GM23338 (cell line): Measurements from ENCODE around the gene TPGS2. TPM values are rescaled to one million over a fixed set of nuclear protein-coding genes. Genes with fewer than 3 reads are reported as not detected.

ENCODE experiments used
- ATAC-seq: fragments of 200-7000 bp; cut with Tn5 transposase; 3 replicates; pipeline ENCODE4 v1.9.1; 2020
- DNase-seq: peaks from one replicate; pipeline ENCODE4 v3.0.0-alpha.2; 2015; ENCODE audit warnings: low spot score
- H2AFZ ChIP-seq: fragments of 200-600 bp; sonication (generic); 2 replicates; pipeline ENCODE4 v1.8.0; 2016; ENCODE audit warnings: antibody characterized with exemption, mild to moderate bottlenecking, moderate library complexity
- H3F3A ChIP-seq: fragments of 200-600 bp; sonication (generic); replicated peaks from 2 replicates; pipeline ENCODE4 v1.8.0; 2017; ENCODE audit warnings: antibody characterized with exemption, mixed run types, low read depth
- H3K27ac ChIP-seq: fragments of 200-600 bp; sonication (generic); 2 replicates; pipeline ENCODE4 v1.6.1; 2016; ENCODE audit warnings: low read depth
- H3K27me3 ChIP-seq: fragments of 200-600 bp; sonication (generic); 2 replicates; pipeline ENCODE4 v1.8.0; 2016; ENCODE audit warnings: mild to moderate bottlenecking, mixed run types, moderate library complexity; ENCODE audit not compliant: insufficient read depth
- H3K36me3 ChIP-seq: fragments of 200-600 bp; sonication (generic); 2 replicates; pipeline ENCODE4 v1.8.0; 2016; ENCODE audit warnings: mild to moderate bottlenecking; ENCODE audit not compliant: insufficient read depth
- H3K4me1 ChIP-seq: fragments of 200-600 bp; sonication (generic); 2 replicates; pipeline ENCODE4 v1.8.0; 2016; ENCODE audit warnings: mild to moderate bottlenecking, moderate library complexity; ENCODE audit not compliant: insufficient read depth
- H3K4me2 ChIP-seq: fragments of 200-600 bp; sonication (generic); 2 replicates; pipeline ENCODE4 v1.7.1; 2017; ENCODE audit warnings: mixed run types
- H3K4me3 ChIP-seq: fragments of 200-600 bp; sonication (generic); 2 replicates; pipeline ENCODE4 v1.6.1; 2016; ENCODE audit warnings: mixed run types
- H3K79me2 ChIP-seq: fragments of 200-600 bp; sonication (generic); replicated peaks from 2 replicates; pipeline ENCODE4 v1.8.0; 2017; ENCODE audit warnings: mild to moderate bottlenecking; ENCODE audit not compliant: insufficient read depth
- H3K9me2 ChIP-seq: fragments of 200-600 bp; sonication (generic); 2 replicates; pipeline ENCODE4 v1.8.0; 2017; ENCODE audit not compliant: insufficient read depth
- H4K20me1 ChIP-seq: fragments of 200-600 bp; sonication (generic); replicated peaks from 2 replicates; pipeline ENCODE4 v1.8.0; 2017; ENCODE audit warnings: mild to moderate bottlenecking; ENCODE audit not compliant: insufficient read depth
- H3K27ac Mint-ChIP-seq: 2 replicates; pipeline ENCODE4 v1.8.0; 2020; ENCODE audit warnings: inconsistent platforms, mild to moderate bottlenecking, moderate library complexity, mixed read lengths
- H3K27me3 Mint-ChIP-seq: 3 replicates; pipeline ENCODE4 v1.8.0; 2022; ENCODE audit warnings: low read depth, mild to moderate bottlenecking, moderate library complexity, mixed read lengths, inconsistent platforms; ENCODE audit not compliant: insufficient read depth, poor library complexity
- H3K36me3 Mint-ChIP-seq: 3 replicates; pipeline ENCODE4 v1.8.0; 2021; ENCODE audit warnings: low read depth, mild to moderate bottlenecking, inconsistent platforms, moderate library complexity, mixed read lengths
- H3K4me1 Mint-ChIP-seq: 3 replicates; pipeline ENCODE4 v1.8.0; 2020; ENCODE audit warnings: mild to moderate bottlenecking, inconsistent platforms, mixed read lengths
- H3K4me3 Mint-ChIP-seq: 3 replicates; pipeline ENCODE4 v1.8.0; 2021; ENCODE audit warnings: moderate library complexity, mild to moderate bottlenecking, inconsistent platforms, mixed read lengths
- H3K9me3 Mint-ChIP-seq: 3 replicates; pipeline ENCODE4 v1.8.0; 2020; ENCODE audit warnings: moderate library complexity, mild to moderate bottlenecking, inconsistent platforms, mixed read lengths
- CREB1 ChIP-seq: fragments of 250-450 bp; sonication (Bioruptor Pico); IDR thresholded peaks from 2 replicates; pipeline ENCODE4 v1.5.0; 2020; ENCODE audit warnings: low read depth, mild to moderate bottlenecking, moderate library complexity
- CTCF ChIP-seq, 2 experiments: fragments of 200-600 bp in 1 of 2; sonication (generic) in 1 of 2; conservative IDR thresholded peaks; 2 replicates each; pipeline versions ENCODE4 v1.5.1 to v1.6.1; 2016 to 2017; ENCODE audit warnings: antibody characterized with exemption in 2 of 2, low read depth in 2 of 2, mild to moderate bottlenecking in 2 of 2, moderate library complexity in 1 of 2
- EZH2 ChIP-seq: fragments of 200-600 bp; sonication (generic); IDR thresholded peaks from one replicate; pipeline ENCODE4 v1.8.0; 2017; ENCODE audit warnings: antibody characterized with exemption, mild to moderate bottlenecking, low read depth; ENCODE audit not compliant: unreplicated experiment
- EZH2phosphoT487 ChIP-seq: fragments of 200-600 bp; sonication (generic); IDR thresholded peaks from one replicate; pipeline ENCODE4 v1.8.1; 2018; ENCODE audit warnings: antibody characterized with exemption; ENCODE audit not compliant: unreplicated experiment
- JUNB ChIP-seq: IDR thresholded peaks from one replicate; pipeline ENCODE4 v1.6.1; 2016; ENCODE audit warnings: antibody characterized with exemption; ENCODE audit not compliant: unreplicated experiment
- NANOG ChIP-seq: IDR thresholded peaks from 2 replicates; pipeline ENCODE4 v1.6.1; 2016; ENCODE audit warnings: antibody characterized with exemption, borderline replicate concordance
- POLR2AphosphoS5 ChIP-seq: IDR thresholded peaks from 2 replicates; pipeline ENCODE4 v1.6.1; 2016; ENCODE audit warnings: antibody characterized with exemption, low read depth
- STAT1 ChIP-seq: IDR thresholded peaks from one replicate; pipeline ENCODE4 v1.6.1; 2016; ENCODE audit warnings: antibody characterized with exemption; ENCODE audit not compliant: unreplicated experiment
- ZNF114 ChIP-seq: fragments of 250-450 bp; sonication (Bioruptor Pico); IDR thresholded peaks from 2 replicates; pipeline ENCODE4 v1.5.0; 2020; ENCODE audit warnings: mild to moderate bottlenecking, moderate library complexity
- polyA plus RNA-seq: library from polyadenylated mRNA; unstranded; fragments of >200 nt; fragmentation: Nextera tagmentation; extraction: Ambion mirVana; gene quantifications from 2 replicates; pipeline ENCODE4 v1.2.1, GENCODE V29; 2016
- total RNA-seq: library from RNA; depleted of rRNA; stranded (reverse); fragments of >200 nt; shearing (Covaris generic); gene quantifications from 2 replicates; pipeline ENCODE4 v1.2.3, GENCODE V29; 2014
- TF ChIP-seq, protein P1 (sequence below): IDR thresholded peaks from 2 replicates; pipeline ENCODE4 v1.6.1; 2016; ENCODE audit warnings: antibody characterized with exemption

TPGS2 gene
- total and polyA plus RNA-seq, 2 experiments from 2014 or later: 136 to 167 TPM

- no peak for TF ChIP-seq CTCF (conservative IDR thresholded peaks at IDR 0.05; ENCODE audit: low read depth in 2 of 2)
Observed at GRCh38 chr18:36780748-36781147, 48.1 kb downstream of the TPGS2 start (continued).

DNA sequence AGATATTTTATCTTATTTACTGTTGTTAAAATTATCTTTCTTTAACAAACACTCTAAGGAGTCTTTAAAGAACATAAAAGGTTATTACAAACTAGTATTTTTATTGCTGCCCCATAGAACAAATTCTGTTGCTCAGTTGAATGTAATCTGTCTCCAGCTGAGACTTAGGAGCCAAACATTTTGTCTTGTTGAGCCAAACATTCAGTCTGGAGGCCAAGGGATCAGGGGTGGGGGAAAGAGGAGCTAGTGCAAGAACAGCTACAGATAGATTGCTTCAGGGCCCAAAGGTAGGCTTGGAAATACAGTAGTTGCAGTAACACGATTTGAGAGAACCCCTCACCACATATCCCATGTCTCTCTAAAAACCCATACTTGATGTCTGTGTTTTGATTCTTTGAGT is 51.2 kb downstream of the TPGS2 start:
- Mint-ChIP-seq H3K4me1 (no peaks in the 10 kb centered on the region), H3K9me3 (no peaks in the 10 kb centered on the region), H3K4me3 (no peak overlapping the region), H3K36me3 (no peaks in the 10 kb centered on the region), H3K27ac (no peak overlapping the region), H3K27me3 (peaks cover 2% of the 10 kb centered on the region)
- Histone ChIP-seq H4K20me1 (no peaks in the 10 kb centered on the region), H2AFZ (no peak overlapping the region), H3K36me3 (no peaks in the 10 kb centered on the region; the same call in 1 of the 2 replicates), H3K4me2 (no peak overlapping the region), H3K79me2 (no peaks in the 10 kb centered on the region), H3K9me2 (no peaks in the 10 kb centered on the region), H3K4me1 (no peaks in the 10 kb centered on the region), H3F3A (no peaks in the 10 kb centered on the region), H3K27ac (no peak overlapping the region), H3K27me3 (no peaks in the 10 kb centered on the region), H3K4me3 (no peak overlapping the region)
- DNase-seq: no peak
- TF ChIP-seq CREB1 (CRISPR knock-in tag) (no peak), POLR2AphosphoS5 (no peak), CTCF (conservative IDR thresholded peaks at IDR 0.05; ENCODE audit: low read depth in 2 of 2) (no peak), NANOG (no peak), ZNF114 (CRISPR knock-in tag) (no peak), EZH2 (no peak), JUNB (no peak), EZH2phosphoT487 (no peak)
- TF ChIP-seq, protein P1, sequence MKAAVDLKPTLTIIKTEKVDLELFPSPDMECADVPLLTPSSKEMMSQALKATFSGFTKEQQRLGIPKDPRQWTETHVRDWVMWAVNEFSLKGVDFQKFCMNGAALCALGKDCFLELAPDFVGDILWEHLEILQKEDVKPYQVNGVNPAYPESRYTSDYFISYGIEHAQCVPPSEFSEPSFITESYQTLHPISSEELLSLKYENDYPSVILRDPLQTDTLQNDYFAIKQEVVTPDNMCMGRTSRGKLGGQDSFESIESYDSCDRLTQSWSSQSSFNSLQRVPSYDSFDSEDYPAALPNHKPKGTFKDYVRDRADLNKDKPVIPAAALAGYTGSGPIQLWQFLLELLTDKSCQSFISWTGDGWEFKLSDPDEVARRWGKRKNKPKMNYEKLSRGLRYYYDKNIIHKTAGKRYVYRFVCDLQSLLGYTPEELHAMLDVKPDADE: no peak
- no peak for ATAC-seq

GRCh38 chr18:36776650-36777049 is 52.2 kb downstream of the TPGS2 start:
- H3K27me3 Mint-ChIP-seq: peaks cover 2% of the 10 kb centered on the region
- no peaks in the 10 kb centered on the region for H4K20me1 ChIP-seq
- H3K4me1 Mint-ChIP-seq: peaks cover 2% of the 10 kb centered on the region; the same call in 1 of the 3 replicates
- no peaks in the 10 kb centered on the region for H3K36me3 Mint-ChIP-seq
- DNase-seq: no peak
- H3K79me2 ChIP-seq: no peaks in the 10 kb centered on the region
- no peak overlapping the region for H3K27ac Mint-ChIP-seq
- H3K4me2 ChIP-seq: no peak overlapping the region
- ATAC-seq: no peak
- H3K27ac ChIP-seq: no peak overlapping the region
- no peaks in the 10 kb centered on the region for H3K27me3 ChIP-seq
- H3K4me3 ChIP-seq: no peak overlapping the region
- no peak overlapping the region for H3K4me3 Mint-ChIP-seq
- no peak overlapping the region for H2AFZ ChIP-seq
- H3K36me3 ChIP-seq: no peaks in the 10 kb centered on the region; the same call in 1 of the 2 replicates
- no peaks in the 10 kb centered on the region for H3K4me1 ChIP-seq
- H3K9me2 ChIP-seq: no peaks in the 10 kb centered on the region
- no peaks in the 10 kb centered on the region for H3F3A ChIP-seq
- H3K9me3 Mint-ChIP-seq: no peaks in the 10 kb centered on the region
- no peak for TF ChIP-seq STAT1
- TF ChIP-seq, protein P1: no peak
- no peak for TF ChIP-seq CTCF (conservative IDR thresholded peaks at IDR 0.05; ENCODE audit: low read depth in 2 of 2)
- TF ChIP-seq EZH2phosphoT487: no peak
- no peak for TF ChIP-seq ZNF114 (CRISPR knock-in tag)
- no peak for TF ChIP-seq CREB1 (CRISPR knock-in tag)
- no peak for TF ChIP-seq JUNB
